ENCODE data around the gene ARHGEF10L.

The ARHGEF10L gene

DNA sequence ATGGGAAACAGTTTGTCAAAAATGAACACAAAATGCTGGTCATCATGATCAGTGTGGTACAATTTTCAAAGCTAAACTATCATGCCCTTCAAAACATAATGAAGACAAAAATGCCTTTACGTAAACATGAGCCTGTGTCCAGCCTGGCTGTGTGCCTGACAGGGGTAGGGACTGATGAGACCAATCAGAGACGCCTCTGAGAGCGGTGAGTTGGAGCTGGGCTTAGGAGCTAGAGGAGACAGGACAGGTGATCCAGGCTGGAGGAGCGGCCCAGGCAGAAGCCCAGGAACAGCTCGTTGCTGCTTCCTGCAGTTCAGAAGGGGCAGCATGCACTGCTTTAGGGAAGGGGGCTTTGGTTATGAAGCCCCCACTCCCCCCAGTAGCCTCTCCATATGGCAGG is 70.0 kb downstream of the ARHGEF10L start:
- no peaks in the 10 kb centered on the region for H3K79me2 ChIP-seq (ENCODE audit: control insufficient read depth, low read length)
- no peaks in the 10 kb centered on the region for H3K9me3 ChIP-seq (ENCODE audit: control insufficient read depth, insufficient read depth, low read length)
- no peaks in the 10 kb centered on the region for H3K9me2 ChIP-seq (replicated peaks; ENCODE audit: control insufficient read depth, low read length)
- H3K36me3 ChIP-seq (ENCODE audit: control insufficient read depth, low read length) = no peaks in the 10 kb centered on the region
- no peaks in the 10 kb centered on the region; the same call in 1 of the 2 replicates for H3K27me3 ChIP-seq (ENCODE audit: control insufficient read depth, low read length)
- H3K27ac ChIP-seq (ENCODE audit: low read depth, low read length) = no peak overlapping the region
- TF ChIP-seq CTCF (IDR thresholded peaks at IDR 0.05; ENCODE audit: low read depth, low read length, poor library complexity, severe bottlenecking) (no peak), EZH2phosphoT487 (IDR thresholded peaks at IDR 0.05; ENCODE audit: borderline replicate concordance, low read length) (no peak)
- H3K4me2 ChIP-seq (ENCODE audit: low read length) = no peak overlapping the region
- no peaks in the 10 kb centered on the region for H4K20me1 ChIP-seq (ENCODE audit: control insufficient read depth, insufficient read depth, low read depth, low read length)
- no peak overlapping the region for H3K4me3 ChIP-seq (ENCODE audit: low read length)
- H3K4me1 ChIP-seq (ENCODE audit: control insufficient read depth, low read length) = no peaks in the 10 kb centered on the region
- H3F3A ChIP-seq (ENCODE audit: control insufficient read depth, insufficient read depth) = no peaks in the 10 kb centered on the region

DNA sequence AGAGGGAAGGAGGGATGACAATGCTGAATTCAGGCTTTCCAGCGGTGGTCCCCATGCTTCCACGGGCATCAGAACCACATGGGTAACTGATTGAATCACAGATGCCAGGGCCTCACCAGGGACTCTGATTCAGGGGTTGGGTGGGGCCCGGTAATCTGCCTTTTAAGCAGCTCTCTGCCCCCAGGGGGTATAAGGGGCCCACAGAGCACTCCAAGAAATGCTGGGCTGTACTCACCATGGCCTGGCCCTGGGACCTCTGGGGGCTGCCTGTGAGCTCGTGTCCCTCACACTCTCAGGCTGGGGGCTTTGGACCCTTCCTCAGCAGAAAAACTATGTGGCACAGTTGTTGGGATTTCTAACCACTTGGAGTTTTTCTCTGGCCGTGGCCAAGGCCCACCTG is 70.6 kb downstream of the ARHGEF10L start:
- Histone ChIP-seq H3K27ac (ENCODE audit: low read depth, low read length) (no peak overlapping the region), H3K4me3 (ENCODE audit: low read length) (no peak overlapping the region), H3K9me2 (replicated peaks; ENCODE audit: control insufficient read depth, low read length) (no peaks in the 10 kb centered on the region), H3F3A (ENCODE audit: control insufficient read depth, insufficient read depth) (no peaks in the 10 kb centered on the region), H3K79me2 (ENCODE audit: control insufficient read depth, low read length) (no peaks in the 10 kb centered on the region), H3K27me3 (ENCODE audit: control insufficient read depth, low read length) (no peaks in the 10 kb centered on the region; the same call in 1 of the 2 replicates), H3K9me3 (ENCODE audit: control insufficient read depth, insufficient read depth, low read length) (no peaks in the 10 kb centered on the region), H3K36me3 (ENCODE audit: control insufficient read depth, low read length) (no peaks in the 10 kb centered on the region), H3K4me2 (ENCODE audit: low read length) (no peak overlapping the region), H3K4me1 (ENCODE audit: control insufficient read depth, low read length) (no peaks in the 10 kb centered on the region), H4K20me1 (ENCODE audit: control insufficient read depth, insufficient read depth, low read depth, low read length) (no peaks in the 10 kb centered on the region)
- TF ChIP-seq CTCF (IDR thresholded peaks at IDR 0.05; ENCODE audit: low read depth, low read length, poor library complexity, severe bottlenecking) (no peak), EZH2phosphoT487 (IDR thresholded peaks at IDR 0.05; ENCODE audit: borderline replicate concordance, low read length) (no peak)

DNA sequence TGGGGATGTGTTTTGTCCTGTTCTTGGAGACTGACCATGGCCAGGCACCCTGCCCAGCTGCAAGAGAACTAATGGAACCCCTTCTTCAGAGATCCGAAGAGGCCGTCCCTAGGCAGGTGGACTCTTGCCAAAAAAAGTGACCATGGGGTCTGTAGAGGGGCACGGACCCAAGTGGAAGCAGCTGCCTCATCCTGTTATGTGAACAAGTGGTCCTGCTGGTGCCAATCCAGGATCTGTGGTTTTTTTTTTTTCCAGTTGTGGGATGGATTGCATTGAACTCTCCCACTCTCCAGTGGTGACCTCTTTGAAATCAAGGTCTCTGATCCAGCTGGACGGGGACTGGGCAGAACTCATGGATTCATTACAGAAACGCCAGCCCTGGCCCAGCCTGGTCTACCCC is 71.2 kb downstream of the ARHGEF10L start:
- no peaks in the 10 kb centered on the region for H4K20me1 ChIP-seq (ENCODE audit: control insufficient read depth, insufficient read depth, low read depth, low read length)
- no peaks in the 10 kb centered on the region; the same call in 1 of the 2 replicates for H3K27me3 ChIP-seq (ENCODE audit: control insufficient read depth, low read length)
- no peaks in the 10 kb centered on the region for H3K4me1 ChIP-seq (ENCODE audit: control insufficient read depth, low read length)
- H3K4me3 ChIP-seq (ENCODE audit: low read length) = no peak overlapping the region
- H3K79me2 ChIP-seq (ENCODE audit: control insufficient read depth, low read length) = no peaks in the 10 kb centered on the region
- H3K4me2 ChIP-seq (ENCODE audit: low read length) = no peak overlapping the region
- H3F3A ChIP-seq (ENCODE audit: control insufficient read depth, insufficient read depth) = no peaks in the 10 kb centered on the region
- H3K9me2 ChIP-seq (replicated peaks; ENCODE audit: control insufficient read depth, low read length) = no peaks in the 10 kb centered on the region
- no peaks in the 10 kb centered on the region for H3K9me3 ChIP-seq (ENCODE audit: control insufficient read depth, insufficient read depth, low read length)
- no peak for TF ChIP-seq EZH2phosphoT487 (IDR thresholded peaks at IDR 0.05; ENCODE audit: borderline replicate concordance, low read length)
- no peak for TF ChIP-seq CTCF (IDR thresholded peaks at IDR 0.05; ENCODE audit: low read depth, low read length, poor library complexity, severe bottlenecking)
- no peak overlapping the region for H3K27ac ChIP-seq (ENCODE audit: low read depth, low read length)
- H3K36me3 ChIP-seq (ENCODE audit: control insufficient read depth, low read length) = no peaks in the 10 kb centered on the region

Measured in DOHH2 (cell line).